NCI-H69 (cell line): ENCODE data around the gene ISCU.
"Not testable (repeated sequence)": the region's sequence is repeated elsewhere in the genome, so short reads cannot be mapped to it uniquely, and the experiment has no call there.

Experiments used
- DNase-seq: peaks from one replicate; lab custom pipeline; 2025; lab: John Stamatoyannopoulos, UW

ISCU gene

DNA sequence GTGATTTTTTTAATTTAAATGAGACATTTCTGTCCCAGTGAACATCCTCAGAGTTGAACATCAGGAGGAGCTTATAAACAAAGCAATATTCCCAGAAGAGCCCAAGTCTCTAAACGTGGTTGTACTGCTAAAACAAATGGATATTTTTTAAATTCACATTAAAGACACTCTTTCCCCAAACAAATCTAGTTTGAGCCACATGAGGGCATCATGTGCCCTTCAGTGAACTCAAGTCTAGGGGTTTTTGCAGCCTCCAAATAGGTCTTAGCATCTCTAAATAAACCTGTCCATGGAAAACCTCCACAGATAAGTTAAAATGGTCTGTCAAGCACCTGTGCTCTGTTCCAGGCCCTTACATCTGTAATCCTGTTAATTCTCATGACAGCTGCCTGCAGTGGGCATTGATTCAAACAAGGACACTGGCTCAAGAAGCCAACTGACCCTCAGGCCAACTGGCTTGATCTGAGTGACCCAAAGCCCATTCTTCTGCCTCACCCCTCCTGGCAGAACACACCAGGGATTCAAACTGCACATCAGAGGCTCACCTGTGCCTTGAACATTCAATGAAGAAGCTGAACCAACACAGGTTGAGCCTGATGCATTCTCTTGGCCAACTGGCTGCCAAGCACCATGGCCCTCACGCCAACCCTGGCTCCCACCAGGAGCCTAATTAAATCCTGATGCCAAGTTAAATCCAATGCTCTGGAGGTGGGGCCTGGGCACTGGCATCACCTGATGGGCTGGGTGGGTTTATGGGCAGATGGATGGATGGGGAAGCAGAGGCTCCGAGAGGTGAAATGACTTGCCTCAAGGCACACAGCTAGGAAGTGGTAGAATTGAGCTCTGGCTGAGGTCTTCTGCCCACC is 8.6 kb downstream of the ISCU start:
- peak; percentile 31 for DNase-seq

GRCh38 chr12:108571609-108572165 is 9.3 kb downstream of the ISCU start:
- no peak for DNase-seq

- DNase-seq, result no peak
These were observed 9.9 kb downstream of the ISCU start for GRCh38 chr12:108572166-108572790.

GRCh38 chr12:108573317-108573716 is 10.9 kb downstream of the ISCU start:
- no peak for DNase-seq

DNA sequence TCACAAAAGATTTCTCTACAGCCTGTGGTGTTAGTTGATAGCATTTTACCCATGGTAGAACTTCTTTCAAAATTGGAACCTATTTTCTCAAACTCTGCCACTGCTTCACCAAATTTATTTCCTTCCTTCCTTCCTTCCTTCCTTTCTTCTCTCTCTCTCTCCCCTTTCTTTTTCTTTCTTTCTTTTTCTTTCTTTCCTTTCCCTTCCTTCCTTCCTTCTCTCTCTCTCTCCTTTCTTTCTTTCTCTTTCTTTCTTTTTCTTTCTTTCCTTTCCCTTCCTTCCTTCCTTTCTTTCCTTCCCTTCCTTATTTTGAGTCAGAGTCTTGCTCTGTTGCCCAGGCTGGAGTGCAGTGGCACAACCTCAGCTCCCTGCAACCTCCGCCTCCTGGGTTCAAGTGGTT is 11.9 kb downstream of the ISCU start:
- DNase-seq, result not testable (repeated sequence)

DNA sequence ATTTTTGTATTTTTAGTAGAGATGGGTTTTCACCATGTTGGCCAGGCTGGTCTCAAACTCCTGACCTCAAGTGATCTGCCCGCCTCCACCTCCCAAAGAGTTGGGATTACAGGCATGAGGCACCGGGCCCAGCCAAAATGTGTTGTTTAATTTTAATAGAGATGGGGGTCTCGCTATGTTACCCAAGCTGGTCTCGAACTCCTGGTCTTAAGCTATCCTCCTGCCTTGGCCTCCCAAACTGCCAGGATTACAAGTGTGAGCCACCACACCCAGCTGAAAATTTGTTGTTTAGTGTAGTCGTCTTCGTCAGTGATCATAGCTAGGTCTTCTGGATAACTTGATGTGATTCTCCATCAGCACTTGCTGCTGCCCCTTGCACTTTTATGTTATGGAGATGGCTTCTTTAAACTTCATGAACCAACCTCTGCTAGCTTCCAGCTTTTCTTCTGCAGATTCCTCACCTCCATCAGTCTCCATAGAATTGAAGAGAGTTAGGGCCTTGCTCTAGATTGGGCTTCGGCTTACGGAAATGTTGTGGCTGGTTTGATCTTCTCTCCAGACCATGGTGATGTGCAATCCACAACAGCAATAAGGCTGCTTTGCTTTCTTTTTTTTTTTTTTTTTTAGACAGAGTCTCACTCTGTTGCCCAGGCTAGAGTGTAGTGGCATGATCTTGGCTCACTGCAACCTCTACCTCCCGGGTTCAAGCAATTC is 13.0 kb downstream of the ISCU start:
- DNase-seq, result no peak

DNA sequence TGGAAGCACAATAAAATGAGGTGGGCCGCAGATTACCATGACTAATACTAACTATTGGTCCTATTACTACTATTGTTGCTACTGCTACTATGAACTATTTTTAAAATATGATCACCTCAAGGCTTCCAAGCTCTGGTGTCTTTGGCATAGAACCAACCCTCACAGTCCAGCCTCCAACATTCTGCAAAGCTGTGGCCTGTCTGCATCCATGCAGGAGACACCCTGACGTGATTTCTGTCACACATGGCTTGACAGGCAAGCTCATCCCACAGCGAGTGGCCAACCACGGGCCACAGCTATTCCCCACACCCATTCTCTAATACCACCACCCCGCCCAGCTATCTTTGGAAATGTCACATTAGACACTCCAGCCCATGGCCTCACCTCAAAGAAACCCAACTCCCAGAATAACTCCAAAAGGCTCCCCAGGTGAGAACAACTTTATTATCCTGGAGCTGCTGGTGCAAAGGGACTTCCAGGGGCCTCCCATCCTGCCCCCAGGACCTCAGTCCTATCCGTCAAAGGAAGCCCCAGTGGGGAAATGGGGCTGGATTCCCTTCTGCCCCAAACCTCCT is 14.4 kb downstream of the ISCU start:
- no peak for DNase-seq

DNA sequence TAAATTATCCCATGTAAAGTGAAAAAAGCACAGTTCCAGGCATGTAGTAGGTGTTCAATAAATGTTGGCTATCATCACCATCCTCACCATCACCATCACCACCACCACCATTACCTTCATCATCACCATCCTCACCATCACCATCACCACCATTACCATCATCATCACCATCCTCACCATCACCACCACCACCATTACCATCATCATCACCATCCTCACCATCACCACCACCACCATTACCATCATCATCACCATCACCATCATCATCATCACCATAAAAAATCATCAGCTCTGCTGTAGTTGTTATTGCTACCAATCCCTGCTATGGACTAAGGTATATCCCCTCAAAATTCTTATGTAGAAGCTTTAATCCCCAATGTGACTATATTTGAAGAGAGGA is 15.1 kb downstream of the ISCU start:
- DNase-seq, result no peak

GRCh38 chr12:108578264-108578663 is 15.9 kb downstream of the ISCU start:
- DNase-seq, result no peak

- no peak for DNase-seq
These were observed 16.4 kb downstream of the ISCU start for GRCh38 chr12:108578813-108579212.

- no peak for DNase-seq
These were observed 18.1 kb downstream of the ISCU start for GRCh38 chr12:108580531-108580930.

GRCh38 chr12:108581311-108582227 is 19.2 kb downstream of the ISCU start:
- no peak for DNase-seq

DNA sequence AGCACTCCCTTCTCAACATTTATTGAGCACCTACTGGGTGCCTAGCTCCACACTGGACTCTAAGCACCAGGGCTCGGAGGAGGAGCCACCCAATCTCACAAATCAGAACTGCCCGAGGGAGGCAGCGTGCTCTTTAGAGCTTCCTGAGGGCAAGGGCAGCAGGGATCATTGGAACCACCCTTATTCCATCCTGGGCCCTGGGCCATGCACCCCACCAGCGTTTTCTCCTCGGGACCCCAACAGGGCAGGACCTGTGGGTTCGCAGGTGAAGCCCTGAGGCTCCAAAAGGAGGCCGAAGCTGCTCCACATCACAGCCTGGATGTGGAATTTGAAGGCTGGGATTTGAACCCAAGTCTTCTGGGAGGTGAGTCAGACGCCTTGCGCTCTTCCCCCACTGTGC is 20.1 kb downstream of the ISCU start:
- no peak for DNase-seq

GRCh38 chr12:108582978-108583770 is 20.8 kb downstream of the ISCU start:
- no peak for DNase-seq

DNA sequence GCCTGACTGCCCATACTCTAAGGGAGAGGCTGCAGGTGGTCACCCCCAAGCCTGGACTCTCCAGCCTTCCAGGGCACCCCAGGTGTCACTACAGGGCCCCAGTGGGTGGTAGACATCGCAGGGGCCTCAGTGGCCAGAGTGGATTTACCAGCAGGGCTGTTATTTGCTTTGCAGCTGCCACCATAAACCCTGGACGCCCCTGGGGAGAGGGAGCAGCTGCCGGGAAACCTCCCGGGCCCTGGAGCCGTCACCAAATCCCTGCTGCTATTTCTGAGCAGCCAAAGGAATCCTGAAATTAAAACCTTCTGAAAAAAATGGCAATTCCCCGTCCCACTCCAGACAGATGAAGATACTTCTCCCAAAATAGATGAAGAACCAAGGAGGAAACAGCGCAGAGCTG is 21.6 kb downstream of the ISCU start:
- peak; percentile 86 for DNase-seq

- no peak for DNase-seq
These were observed 22.2 kb downstream of the ISCU start for GRCh38 chr12:108584456-108585065.

DNA sequence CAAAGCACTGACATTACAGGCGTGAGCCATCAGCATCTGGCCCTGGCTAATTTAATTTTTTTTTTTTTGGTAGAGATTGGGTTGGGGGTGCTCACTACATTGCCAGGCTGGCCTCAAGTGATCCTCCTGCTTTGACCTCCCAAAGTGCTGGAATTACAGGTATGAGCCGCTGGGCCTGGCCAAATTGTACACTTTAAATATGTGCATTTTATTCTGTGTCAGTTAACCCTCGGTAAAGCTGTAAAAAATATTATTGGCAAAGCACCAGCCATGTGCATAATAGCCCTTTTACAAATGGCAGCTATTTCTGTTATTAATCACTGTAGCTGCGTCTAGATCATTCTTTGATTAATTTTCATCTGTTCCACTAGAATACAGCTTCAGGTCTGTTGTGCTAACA is 23.5 kb downstream of the ISCU start:
- DNase-seq, result no peak

DNA sequence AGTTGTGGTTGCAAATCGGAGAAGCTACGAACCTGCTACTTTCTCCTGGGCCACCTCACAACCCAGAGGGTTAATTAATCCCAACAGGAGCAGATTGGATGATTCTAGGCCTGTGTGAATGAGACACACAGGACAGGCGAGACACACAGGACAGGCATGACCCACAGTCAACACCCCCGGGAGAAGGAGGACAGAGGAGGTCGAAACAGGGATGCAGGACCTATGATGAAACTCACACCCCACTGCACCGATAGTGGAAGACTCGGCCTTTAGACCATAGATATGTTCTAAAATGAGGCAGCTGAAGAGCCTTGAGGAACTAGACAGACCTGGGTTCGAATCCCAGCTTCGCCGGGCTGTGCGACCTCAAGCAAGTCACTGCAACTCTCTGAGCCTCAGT is 23.9 kb downstream of the ISCU start:
- DNase-seq, result no peak

DNA sequence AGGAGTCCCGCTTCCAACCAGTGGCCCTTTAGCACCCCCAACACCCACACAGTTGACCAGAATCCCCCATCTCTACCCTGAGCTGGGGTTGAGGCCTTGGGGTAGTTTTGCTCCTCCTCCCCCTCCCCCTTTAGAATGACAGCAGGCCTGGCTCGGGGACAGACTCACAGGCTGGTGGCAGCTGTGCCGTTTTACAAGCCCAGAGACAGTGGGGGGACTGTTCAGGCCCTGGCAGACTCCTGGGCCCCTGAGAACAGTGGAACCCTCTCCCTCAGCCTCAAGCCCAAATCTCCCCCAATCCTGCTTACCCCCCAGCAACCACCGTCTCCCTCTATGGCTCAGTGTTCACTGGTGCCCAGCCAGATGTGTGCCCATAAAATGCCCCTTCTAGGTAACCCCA is 25.4 kb downstream of the ISCU start:
- DNase-seq, result no peak
